ENCODE measurements around the gene SPRN.
"Not testable (repeated sequence)": the region's sequence is repeated elsewhere in the genome, so short reads cannot be mapped to it uniquely, and the experiment has no call there.

SPRN gene

GRCh38 chr10:133424601-133425000 is at the start of gene SPRN:
Gene SPRN, minus strand, starts transcription at chr10:133424625. Its CDS starts 944 bp downstream, at chr10:133423681.
- not testable (repeated sequence) for DNase-seq

DNA sequence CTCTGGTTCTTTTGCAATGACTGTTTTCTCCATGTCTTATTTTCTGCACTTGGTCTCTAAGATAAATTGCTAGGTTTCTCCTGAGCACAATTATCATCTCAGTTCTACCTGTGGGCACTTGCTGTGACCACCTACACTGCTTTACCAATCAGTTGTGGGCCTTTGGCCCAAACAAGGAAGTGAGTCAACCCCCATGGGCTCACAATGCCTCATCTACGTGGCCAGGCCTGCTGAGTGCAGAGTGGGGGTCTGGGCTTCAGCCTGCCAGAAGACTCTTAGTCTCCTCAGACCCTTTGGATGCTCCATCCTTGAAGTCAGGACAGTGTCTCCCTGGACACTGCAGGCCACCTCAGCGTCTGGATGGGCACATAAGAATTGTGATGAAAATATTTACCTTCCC is 49.6 kb upstream of the SPRN start:
- DNase-seq = no peak

DNA sequence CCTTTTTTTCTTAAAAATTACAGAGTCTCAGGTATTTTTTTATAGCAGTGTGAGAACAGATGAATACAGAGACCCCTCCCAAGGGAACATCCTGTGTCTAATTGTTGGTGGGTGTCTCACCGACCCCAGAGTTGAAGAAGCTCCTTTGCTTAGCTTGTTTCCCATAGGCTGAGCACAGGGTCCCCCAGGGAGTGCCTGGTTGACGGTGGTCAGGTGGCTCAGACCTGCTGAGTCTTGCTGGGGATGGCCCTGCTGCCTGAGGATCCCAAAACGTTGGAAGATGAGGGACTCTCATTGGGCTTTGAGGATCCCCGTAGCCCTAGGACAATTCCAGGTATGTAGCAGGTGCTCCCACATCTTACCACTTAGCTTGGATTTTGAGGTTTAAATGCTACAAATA is 48.8 kb upstream of the SPRN start:
- no peak for DNase-seq

DNA sequence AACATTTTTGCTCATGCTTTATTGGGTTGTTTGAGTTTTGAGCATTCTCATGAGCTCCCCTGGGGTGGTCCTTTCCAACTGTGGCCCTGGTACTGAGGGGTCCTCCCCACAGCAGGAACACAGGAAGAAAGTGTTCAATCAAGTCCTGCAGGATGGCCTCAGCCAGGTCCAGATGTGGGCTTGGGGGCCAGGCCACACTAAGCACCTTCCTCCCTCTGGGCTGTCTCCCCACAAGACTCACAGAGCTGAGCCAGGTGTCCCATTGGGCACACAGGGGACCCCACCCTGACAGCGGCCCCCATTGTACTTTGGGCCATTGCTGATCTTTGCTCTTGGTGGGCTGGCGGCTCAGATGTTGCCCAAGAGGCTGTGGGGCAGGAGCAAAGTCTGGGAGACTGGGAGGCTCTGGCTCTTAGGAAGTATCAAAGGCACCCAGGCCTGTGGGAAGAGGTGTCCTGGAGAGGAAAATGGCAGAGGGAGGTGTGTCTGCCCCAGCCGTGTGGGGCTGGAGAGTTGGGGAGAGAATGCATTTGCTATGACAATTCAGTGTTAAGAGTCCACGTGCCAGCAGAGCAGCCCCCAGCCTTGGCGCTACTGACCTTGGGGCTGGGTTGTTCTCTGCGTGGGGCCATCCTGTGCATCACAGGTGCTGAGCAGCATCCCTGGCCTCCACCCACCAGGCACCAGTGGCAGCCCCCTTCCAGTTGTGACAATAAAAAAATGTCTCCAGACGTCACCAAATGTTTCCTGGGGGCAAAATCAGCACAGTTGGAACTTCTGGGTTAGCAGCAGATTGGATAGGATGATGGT is 47.1 kb upstream of the SPRN start:
- no peak for DNase-seq

DNA sequence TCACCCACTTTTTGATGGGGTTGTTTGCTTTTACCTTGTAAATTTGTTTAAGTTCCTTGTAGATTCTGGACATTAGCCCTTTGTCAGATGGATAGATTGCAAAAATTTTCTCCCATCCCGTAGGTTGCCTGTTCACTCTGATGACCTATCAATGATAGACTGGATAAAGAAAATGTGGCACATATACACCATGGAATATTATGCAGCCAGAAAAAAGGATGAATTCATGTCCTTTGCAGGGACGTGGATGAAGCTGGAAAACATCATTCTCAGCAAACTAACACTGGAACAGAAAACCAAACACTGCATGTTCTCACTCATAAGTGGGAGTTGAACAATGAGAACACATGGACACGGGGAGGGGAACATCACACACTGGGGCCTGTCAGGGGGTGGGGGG is 44.8 kb upstream of the SPRN start:
- not testable (repeated sequence) for DNase-seq

- DNase-seq = no peak
Observed at GRCh38 chr10:133467286-133467911, 43.0 kb upstream of the SPRN start.

DNA sequence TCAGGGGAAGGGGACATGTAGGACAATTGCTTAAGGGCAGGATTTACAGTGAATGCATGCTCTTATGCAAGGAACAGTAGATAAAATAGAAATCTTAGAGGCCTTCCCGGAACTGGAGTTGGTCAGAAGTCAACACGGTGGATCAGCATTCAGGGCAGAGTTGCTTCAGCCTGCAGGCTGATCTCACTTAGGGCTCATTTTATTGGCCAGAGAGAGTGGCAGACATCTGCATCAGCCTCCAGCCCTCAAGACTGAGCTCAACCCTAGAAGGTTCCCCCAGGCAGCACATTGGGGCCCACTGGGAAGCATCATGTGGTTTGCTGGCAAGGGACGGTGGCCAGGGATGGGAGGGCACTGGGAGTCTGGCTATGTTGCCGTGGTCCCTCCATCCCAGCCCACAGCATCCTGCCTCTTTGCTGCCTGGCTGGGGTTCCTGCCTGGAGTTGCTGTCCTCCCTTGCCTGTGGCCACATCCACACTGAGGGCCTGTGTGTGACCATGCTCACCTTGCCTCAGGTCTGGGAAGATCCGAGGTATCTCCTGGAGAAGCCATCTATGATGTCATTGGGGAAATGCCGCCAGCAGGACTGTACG is 42.4 kb upstream of the SPRN start:
- DNase-seq = no peak

DNA sequence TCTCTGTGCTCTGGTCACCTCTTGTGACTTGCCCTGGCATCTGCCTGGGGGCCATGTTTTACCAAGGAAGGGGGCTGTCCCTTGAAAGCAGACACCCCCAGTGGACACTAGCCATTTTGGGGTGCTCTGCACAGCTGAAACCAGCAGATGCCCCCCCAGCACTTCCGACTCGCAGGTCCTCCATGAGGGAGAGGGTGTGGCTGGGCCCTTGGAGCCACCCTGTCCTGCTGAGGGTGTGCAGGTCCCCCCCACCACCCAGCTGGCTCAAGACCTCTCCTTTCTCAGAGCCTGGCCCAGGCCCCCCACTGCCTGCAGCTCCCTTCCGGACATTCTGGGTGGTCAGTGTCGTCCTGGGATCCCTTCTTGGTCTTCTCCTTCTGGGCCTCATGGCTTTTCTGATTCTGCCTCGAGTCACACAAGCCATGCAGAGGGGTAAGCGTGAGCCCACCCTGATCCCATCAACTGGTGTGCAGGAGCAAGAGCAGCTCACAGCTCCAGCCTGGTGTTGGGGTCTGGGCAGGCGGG is 41.6 kb upstream of the SPRN start:
- no peak for DNase-seq

DNA sequence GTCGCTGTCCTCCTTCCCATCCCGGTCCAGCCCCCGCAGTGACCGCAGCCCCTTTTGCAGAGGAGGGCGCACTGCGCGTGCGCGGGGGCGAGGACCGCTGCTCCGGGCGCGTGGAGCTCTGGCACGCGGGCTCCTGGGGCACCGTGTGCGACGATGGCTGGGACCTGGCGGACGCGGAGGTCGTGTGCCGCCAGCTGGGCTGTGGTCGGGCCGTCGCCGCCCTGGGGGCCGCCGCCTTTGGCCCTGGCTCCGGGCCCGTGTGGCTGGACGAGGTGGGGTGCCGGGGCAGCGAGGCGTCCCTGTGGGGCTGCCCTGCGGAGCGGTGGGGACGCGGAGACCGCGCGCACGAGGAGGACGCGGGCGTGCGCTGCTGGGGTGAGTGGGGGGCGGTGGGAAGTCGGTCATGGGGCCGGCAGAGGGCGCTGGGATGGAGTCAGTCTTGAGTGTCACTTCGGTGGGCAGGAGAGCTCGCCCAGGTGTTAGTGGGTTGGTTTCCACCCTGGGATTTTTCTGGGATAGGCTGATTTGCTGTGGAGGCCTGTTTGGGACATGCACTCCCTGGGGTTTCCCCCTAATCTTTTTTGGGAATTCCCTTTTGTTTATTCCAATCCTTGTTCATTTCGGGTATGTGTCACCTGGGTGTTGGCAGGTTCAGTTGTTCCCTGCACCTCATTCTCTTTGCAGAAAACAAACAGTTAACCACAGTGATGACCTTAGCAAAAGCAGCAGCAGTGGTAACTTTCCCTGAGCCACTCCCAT is 40.9 kb upstream of the SPRN start:
- DNase-seq = no peak

DNA sequence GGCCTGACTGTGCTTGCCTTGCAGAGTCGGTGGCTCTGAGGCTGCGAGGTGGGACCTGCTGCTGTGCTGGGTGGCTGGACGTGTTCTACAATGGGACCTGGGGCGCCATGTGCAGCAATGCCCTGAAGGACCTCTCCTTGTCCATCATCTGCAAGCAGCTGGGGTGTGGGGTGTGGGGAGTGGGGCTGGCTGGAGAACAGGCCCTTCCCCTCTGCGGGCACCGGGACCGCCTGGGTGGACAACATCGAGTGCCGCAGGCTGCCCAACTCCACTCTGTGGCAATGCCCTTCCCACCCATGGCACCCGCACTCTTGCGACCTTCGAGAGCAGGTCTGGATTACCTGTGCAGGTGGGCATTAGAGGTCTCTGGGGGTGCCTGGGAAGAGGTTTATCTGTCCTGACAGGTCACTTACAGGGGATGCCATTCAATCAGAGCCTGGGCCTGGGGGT is 40.2 kb upstream of the SPRN start:
- DNase-seq = no peak

DNA sequence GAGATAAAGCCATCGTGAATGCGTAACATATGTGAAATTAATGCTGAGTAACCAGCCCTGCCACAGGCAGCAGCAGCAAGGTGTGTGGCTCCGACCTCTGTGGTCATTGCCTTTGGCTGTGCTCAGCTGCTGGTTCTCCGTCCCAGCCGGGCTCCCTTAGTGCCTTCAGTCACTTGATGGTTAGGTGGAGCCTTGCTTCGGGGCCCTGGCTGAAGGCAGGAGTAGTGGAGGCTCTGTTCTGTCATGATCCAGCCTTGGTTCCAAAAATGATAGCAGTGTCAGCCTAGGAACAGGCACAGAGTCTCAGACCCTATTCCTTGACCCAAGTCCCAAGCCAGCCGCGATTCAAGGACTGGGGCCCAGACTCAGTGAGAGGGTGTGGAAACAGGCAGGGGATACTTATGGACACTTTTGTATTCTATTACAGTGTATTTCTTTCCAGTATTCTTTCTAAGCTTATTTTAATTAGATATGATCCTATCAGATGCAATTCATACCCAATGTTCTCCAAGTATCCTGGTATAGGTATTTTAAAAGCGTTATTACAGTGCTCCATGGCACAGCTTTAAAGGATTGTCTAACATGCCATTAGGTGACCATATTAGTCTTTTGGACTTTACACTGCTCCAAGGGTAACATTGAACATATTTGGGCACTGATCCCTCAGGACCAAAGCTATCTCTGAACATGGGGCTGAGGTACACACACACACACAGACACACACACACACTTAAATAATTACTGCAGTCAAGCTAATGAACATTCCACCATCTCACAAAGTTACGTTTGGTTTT is 38.3 kb upstream of the SPRN start:
- no peak for DNase-seq

DNA sequence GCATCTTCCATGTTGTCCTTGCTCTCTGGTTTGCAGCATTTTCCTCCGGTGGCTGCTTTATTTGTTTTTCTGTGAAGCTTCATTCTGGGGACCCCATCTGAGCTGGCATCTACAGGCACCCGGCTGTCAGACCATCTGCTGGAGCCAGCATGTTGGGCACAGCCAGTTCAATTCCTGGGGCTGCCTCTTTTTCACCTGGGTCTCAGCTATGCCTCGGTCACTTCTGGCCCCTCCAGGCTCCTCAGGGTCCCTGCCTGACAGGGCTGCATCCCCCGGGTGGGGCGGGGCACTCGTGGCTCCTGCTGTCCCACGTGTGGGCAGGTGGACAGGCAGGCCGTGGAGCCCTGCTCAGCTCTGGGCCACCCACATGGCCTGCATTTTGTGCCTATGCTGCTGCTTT is 37.4 kb upstream of the SPRN start:
- DNase-seq = no peak

DNA sequence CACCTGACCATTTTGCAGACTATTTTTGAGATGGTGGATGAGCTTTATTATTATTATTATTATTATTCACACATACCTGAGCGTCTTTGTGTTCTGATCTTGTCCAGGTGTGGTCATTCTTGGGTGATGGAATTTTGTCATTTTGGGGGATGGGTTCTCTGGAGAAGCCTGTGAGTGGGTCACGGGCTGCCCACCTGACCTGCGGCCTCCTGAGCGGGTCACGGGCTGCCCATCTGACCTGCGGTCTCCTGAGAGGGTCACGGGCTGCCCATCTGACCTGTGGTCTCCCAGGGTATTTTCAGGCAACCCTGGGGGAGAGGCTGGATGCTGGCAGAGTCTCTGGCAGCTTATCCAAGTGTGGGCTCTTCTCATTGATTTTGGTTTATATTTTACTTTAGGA is 36.6 kb upstream of the SPRN start:
- no peak for DNase-seq

GRCh38 chr10:133460208-133460769 is 35.9 kb upstream of the SPRN start:
- no peak for DNase-seq

DNA sequence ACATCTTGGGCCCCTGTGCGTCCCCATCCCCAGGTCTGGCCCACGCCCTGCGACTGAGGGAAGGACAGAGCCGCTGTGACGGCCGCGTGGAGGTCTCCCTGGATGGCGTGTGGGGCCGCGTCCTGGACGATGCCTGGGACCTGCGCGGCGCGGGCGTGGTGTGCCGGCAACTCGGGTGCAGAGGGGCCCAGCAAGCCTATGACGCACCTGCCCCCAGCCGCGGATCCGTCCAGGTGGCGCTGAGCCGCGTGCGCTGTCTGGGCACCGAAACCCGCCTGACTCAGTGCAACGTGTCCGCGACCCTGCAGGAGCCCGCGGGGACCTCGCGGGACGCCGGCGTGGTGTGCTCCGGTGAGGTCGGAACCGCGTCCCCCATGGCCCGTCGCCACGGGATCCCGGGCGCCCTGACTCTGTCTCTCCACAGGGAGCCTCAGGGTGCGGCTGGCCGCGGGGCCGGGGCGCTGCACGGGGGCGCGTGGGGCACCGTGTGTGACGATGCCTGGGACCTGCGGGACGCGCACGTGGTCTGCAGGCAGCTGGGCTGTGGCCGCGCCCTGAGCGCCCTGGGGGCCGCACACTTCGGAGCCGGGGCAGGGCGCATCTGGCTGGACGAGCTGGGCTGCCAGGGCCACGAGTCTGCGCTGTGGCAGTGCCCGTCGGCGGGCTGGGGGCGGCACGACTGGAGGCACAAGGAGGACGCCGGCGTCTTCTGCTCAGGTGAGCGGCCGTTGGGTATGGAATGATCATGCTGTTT is 35.2 kb upstream of the SPRN start:
- DNase-seq = no peak

- DNase-seq = no peak
Observed at GRCh38 chr10:133458710-133459453, 34.5 kb upstream of the SPRN start.

- DNase-seq = no peak
Observed at GRCh38 chr10:133458021-133458709, 33.7 kb upstream of the SPRN start.

DNA sequence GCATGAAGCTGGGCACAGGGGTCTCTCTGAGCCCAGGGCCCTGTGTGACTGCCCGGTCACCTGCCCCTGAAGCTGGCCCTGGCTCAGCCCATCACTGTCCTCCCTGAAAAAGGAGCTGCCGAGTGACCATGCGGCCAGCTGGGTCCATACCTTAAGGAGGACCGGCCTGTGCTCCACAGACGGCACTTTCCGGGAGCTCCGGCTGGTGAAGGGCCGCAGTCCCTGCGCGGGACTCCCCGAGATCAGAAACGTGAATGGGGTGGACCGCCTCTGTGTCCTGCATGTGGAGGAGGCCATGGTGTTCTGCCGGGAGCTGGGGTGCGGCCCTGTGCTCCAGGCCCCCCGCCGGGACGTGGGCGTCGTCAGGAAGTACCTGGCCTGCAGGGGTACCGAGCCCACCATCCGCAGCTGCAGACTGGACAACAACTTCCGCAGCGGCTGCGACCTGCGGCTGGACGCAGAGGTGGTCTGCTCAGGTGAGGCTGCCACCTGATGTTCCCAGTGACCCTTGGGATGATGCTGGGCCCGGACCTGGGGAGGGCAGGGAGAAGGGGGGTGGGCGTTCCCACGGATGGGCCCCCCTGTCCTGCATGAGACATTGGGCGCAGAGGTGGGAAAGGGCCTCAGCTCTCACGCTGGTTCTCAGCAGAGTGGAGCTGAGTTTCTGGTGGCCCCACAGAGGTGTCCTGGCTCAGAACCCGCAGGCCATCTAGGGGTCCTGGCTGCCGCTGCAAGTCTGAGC is 32.8 kb upstream of the SPRN start:
- no peak for DNase-seq
